ENCODE results near the gene ARHGEF19.
"Not testable (repeated sequence)": the region's sequence is repeated elsewhere in the genome, so short reads cannot be mapped to it uniquely, and the experiment has no call there.

The ARHGEF19 gene

DNA sequence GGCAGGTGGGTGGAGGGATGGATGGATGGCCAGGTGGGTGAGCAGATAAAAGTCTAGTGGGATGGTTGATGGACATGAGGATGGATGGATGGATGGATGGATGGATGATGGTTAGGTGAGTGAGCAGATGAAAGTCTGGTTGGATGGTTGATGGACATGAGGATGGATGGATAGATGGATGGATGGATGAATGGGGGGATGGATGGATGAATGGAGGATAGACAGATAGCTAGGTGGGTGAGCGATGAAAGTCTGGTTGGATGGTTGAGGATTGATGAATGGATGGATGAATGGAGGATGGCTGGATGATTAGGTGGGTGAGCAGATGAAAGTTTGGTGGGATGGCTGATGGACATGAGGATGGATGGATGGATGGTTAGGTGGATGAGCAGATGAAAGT is 9.0 kb upstream of the ARHGEF19 start:
- no peak for DNase-seq (ENCODE audit: low read depth)
- H3K4me3 ChIP-seq (ENCODE audit: control insufficient read depth, low read depth, low read length): no peak overlapping the region
- TF ChIP-seq, protein P1, sequence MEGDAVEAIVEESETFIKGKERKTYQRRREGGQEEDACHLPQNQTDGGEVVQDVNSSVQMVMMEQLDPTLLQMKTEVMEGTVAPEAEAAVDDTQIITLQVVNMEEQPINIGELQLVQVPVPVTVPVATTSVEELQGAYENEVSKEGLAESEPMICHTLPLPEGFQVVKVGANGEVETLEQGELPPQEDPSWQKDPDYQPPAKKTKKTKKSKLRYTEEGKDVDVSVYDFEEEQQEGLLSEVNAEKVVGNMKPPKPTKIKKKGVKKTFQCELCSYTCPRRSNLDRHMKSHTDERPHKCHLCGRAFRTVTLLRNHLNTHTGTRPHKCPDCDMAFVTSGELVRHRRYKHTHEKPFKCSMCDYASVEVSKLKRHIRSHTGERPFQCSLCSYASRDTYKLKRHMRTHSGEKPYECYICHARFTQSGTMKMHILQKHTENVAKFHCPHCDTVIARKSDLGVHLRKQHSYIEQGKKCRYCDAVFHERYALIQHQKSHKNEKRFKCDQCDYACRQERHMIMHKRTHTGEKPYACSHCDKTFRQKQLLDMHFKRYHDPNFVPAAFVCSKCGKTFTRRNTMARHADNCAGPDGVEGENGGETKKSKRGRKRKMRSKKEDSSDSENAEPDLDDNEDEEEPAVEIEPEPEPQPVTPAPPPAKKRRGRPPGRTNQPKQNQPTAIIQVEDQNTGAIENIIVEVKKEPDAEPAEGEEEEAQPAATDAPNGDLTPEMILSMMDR (IDR thresholded peaks at IDR 0.05; ENCODE audit: control insufficient read depth, insufficient read depth, low read depth, low read length, missing control alignments): no peak

DNA sequence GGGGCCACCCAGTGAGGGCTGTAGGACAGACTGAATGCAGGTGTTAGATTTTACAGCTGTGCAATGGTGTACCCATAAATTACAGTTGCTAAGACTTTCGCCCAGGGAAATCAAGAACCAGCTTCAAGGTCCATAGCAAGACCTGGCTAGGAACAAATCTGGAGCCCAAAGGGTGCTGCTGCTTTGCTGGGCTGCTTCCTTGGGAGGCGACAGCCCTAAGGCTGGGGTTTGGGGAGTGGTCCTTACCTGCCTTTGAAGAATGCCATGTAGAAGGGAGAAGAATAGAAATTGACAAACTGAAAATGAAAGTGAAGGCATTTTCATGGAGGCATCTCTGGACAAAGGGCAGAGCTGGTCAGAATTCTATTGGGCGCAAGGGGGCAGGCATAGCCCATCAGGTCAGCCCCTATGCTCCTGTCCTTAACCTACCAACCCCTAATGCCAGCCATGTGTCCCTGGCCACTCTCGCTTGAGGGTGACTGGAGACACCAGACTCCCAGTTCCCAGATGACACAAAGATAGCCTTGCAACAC is 7.6 kb upstream of the ARHGEF19 start:
- H3K4me3 ChIP-seq (ENCODE audit: control insufficient read depth, low read depth, low read length): no peak overlapping the region
- TF ChIP-seq, protein P1 (IDR thresholded peaks at IDR 0.05; ENCODE audit: control insufficient read depth, insufficient read depth, low read depth, low read length, missing control alignments): no peak
- no peak for DNase-seq (ENCODE audit: low read depth)

DNA sequence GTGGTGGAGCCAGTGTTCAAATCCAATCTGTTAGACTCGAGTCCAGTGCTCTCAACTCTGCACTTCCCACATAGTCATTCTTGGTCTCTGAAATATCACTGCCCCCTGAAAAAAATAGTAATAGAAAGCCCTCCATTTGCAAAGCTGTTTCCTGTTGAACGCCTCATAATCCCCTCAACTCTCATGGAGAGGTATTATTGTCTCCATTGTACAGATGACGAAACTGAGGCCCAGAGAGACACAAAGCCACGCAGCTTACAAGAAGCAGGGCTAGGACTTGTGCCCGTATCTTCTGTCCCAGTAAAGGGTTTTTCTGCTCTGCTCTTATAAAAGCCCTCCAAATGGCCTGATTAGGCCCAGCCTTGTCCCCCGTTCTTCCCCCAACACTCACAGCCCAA is 6.2 kb upstream of the ARHGEF19 start:
- TF ChIP-seq, protein P1 (IDR thresholded peaks at IDR 0.05; ENCODE audit: control insufficient read depth, insufficient read depth, low read depth, low read length, missing control alignments): no peak
- no peak overlapping the region for H3K4me3 ChIP-seq (ENCODE audit: control insufficient read depth, low read depth, low read length)
- DNase-seq (ENCODE audit: low read depth): no peak

DNA sequence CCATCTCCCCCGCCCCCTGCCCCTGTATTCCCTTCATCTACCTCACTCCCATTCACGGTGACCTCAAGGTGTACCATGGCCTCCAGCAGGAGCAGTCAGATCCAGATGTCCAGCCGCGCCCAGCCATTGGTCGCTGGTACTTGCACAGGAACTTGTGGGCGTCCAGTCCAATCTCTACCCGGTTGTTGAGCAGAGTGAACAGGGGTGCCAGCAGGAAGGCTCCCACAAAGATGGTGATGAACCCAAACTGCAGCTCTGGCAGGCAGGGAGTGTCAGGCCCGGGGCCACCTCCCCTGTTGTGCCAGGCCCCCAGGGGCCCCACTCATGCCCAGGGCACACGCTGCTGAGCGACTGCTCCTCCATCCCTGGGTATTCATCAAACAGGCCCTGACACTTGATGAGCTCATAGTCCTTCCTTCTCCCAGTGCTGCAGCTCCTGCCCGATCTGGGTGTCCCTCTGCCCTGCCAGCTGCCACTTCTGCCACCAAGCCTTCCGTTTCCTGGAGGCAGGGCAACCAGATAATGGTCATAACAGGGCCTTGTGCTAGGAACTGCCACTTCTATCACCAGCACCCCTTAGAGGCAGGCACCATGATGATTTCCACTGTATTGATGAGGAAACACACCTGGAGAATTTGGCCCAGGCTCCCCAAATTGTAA is 5.7 kb upstream of the ARHGEF19 start:
- TF ChIP-seq, protein P1 (IDR thresholded peaks at IDR 0.05; ENCODE audit: control insufficient read depth, insufficient read depth, low read depth, low read length, missing control alignments): no peak
- no peak for DNase-seq (ENCODE audit: low read depth)
- H3K4me3 ChIP-seq (ENCODE audit: control insufficient read depth, low read depth, low read length): no peak overlapping the region; the same call in 1 of the 2 replicates

DNA sequence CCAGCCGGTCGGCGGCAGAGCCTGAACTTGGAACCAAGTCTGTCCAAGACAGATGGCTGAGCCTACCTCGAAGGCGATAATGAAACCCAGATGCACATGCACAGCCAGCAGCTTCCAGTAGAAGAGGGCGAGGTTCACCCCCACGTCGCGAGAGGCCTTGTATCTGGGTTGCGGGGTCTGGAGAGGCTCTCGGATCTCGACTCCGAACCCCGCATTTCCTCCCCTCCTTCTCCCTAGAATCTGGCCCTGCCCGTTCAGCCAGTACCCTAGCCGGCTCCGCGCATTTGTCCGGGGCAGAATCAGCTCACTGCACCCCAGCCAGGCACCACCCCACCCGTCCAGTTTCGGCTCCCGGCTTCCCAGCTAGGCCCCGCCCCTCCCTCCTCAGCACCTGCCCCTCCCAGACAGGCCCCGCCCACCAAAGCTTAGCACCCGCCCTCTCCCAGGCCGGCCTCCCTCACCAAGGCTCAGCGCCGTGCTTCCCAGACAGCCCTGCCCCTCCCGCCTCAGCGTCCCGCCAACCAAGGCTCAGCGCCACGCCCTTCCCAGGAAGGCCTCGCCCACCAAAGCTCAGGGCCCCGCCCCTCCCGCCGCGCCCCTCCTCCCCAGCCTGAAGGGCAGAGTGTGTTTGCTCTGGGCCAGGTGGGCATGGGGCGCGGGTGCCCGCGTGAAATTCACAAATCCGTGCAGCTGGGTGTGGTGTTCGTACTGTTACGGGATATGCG is 4.8 kb upstream of the ARHGEF19 start:
- TF ChIP-seq, protein P1 (IDR thresholded peaks at IDR 0.05; ENCODE audit: control insufficient read depth, insufficient read depth, low read depth, low read length, missing control alignments): no peak
- H3K4me3 ChIP-seq (ENCODE audit: control insufficient read depth, low read depth, low read length): peak overlapping the region; percentile 61
- DNase-seq (ENCODE audit: low read depth): peak; percentile 68

DNA sequence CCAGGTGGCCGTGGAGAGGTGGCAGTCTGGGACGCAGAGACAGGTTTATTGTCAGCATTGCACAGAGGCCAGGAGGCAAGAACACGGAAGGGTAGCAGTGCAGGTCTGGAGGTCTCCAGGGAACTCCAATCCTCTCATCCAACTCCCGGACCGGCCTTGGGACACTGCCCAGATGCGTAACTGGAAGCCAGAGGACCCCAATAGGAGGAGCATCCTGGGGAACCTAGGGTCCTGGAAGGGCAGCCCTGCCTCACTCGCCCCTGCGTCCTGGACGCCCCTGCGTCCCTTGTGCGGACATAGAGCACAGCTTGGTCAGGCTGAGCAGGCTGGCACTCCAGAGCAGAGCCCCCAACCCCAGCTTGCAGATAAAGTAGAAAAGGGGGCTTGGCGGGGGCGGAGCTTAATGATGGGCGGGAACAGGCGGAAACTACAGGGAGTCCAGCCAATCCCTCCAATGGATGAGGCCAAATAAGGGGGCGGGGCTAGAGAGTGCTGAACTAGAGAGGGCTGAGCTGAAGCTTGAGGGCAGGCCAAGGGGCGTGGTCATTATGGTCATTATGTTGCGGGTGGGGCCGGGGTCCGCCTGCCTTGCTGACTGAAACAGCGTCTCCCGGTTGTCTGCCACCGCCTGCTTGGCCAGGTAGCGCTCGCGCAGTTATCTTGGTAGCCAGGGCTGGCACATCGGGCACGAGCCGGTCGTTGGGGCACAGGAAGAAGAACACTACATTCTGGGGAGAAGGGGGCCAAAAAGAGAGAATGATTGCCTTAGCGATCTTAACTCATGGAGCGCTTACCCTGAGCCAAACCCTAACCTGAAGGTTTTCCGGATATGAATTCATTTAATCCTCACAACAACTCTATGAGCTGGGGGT is 3.7 kb upstream of the ARHGEF19 start:
- peak overlapping the region; percentile 61 for H3K4me3 ChIP-seq (ENCODE audit: control insufficient read depth, low read depth, low read length)
- peak; percentile 4 for DNase-seq (ENCODE audit: low read depth)
- TF ChIP-seq, protein P1 (IDR thresholded peaks at IDR 0.05; ENCODE audit: control insufficient read depth, insufficient read depth, low read depth, low read length, missing control alignments): no peak

DNA sequence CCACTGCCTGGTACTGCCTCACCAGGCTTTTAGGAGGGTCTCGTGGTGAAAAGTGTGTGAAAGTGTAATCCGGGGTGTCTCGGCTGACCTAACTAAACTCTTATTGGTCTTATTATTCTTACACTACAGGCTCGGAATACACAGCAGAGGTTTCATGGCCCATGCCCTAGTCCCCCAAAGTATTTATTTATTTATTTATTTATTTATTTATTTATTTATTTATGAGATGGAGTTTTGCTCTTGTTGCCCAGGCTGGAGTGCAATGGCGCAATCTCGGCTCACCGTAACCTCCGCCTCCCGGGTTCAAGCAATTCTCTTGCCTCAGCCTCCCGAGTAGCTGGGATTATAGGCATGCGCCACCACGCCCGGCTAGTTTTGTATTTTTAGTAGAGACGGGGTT is 2.8 kb upstream of the ARHGEF19 start:
- DNase-seq (ENCODE audit: low read depth): not testable (repeated sequence)

DNA sequence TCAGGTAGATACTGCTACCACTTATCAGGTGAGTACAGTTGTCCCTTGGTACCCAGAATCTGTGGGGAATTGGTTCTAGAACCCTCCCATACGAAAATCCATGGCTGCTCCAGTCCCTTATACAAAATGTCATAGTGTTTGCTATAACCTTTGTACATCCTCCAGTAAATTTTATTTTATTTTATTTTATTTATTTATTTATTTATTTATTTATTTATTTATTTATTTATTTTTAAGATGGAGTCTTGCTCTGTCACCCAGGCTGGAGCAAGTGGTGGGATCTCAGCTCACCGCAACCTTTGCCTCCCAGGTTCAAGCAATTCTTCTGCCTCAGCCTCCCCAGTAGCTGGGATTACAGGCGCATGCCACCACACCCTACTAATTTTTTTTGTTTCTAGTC is 1.1 kb upstream of the ARHGEF19 start:
- DNase-seq (ENCODE audit: low read depth); H3K4me3 ChIP-seq (ENCODE audit: control insufficient read depth, low read depth, low read length): not testable (repeated sequence)

More for the DNA sequence above, 2.8 kb upstream of the ARHGEF19 start:
- not testable (repeated sequence) for H3K4me3 ChIP-seq (ENCODE audit: control insufficient read depth, low read depth, low read length)
